ENCODE measurements around the gene AP2M1.

Gene AP2M1

GRCh38 chr3:184181596-184181995 lies 6.9 kb downstream of the AP2M1 start:
- DNase-seq = no peak

GRCh38 chr3:184183679-184184078 lies 9.0 kb downstream of the AP2M1 start:
- DNase-seq = no peak

GRCh38 chr3:184184546-184185230 lies 10.0 kb downstream of the AP2M1 start:
- DNase-seq = no peak

- peak; percentile 100 for DNase-seq
These were observed 11.0 kb downstream of the AP2M1 start for GRCh38 chr3:184185461-184186183.

DNA sequence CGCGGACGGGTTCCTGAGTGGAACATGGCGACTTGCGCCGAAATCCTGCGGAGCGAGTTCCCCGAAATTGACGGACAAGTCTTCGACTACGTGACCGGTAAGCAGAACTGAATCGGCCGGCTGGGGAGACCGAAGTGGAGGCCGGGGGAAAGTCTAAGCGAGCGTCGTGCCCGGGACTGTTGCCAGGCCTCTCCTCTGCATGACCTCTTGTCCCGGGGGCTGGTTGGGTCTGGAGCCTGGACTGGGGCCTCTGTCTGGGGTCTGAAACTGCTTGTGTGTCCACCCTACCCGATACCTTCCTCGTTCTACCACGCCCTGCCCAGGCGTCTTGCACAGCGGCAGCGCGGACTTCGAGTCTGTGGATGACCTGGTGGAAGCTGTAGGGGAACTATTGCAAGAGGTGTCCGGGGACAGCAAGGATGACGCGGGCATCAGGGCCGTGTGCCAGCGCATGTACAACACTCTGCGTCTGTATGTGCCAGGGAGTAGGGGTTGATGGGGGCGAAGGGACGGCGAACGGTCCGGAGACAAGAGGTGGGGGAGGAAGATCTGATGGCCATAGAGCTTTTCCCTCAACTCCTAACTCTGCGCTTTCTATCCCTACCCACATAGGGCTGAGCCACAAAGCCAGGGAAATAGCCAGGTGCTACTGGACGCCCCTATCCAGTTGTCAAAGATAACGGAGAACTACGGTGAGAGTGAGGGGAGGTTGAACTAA lies 11.7 kb downstream of the AP2M1 start, which contains the start of gene ABCF3:
Gene ABCF3, plus strand, starts transcription at position 16 of the 718 bp plus-strand sequence. Its CDS starts 9 bp downstream, at position 25.
- DNase-seq = peak; percentile 60 to 64

DNA sequence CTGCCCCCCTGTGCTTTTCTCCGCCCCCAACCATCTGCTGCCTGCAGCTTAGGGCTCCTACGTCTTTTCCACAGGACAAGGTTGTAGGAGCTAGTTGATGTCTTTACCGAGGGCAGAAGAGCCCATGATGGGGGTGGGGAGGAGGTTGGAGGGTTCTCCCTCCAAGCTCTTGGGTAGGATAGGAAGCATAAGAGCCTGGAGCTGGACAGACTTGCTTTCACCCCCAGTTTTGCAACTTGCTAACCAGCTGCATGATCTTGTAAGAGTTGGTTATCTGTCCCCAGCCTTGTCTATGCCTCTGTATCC lies 12.2 kb downstream of the AP2M1 start:
- DNase-seq = no peak

- DNase-seq = no peak
These were observed 13.4 kb downstream of the AP2M1 start for GRCh38 chr3:184188080-184188479.

GRCh38 chr3:184189421-184189820 lies 14.8 kb downstream of the AP2M1 start:
- DNase-seq = no peak

GRCh38 chr3:184192889-184193288 lies 18.2 kb downstream of the AP2M1 start:
- DNase-seq = no peak

- no peak for DNase-seq
These were observed 19.4 kb downstream of the AP2M1 start for GRCh38 chr3:184193991-184194539.

DNA sequence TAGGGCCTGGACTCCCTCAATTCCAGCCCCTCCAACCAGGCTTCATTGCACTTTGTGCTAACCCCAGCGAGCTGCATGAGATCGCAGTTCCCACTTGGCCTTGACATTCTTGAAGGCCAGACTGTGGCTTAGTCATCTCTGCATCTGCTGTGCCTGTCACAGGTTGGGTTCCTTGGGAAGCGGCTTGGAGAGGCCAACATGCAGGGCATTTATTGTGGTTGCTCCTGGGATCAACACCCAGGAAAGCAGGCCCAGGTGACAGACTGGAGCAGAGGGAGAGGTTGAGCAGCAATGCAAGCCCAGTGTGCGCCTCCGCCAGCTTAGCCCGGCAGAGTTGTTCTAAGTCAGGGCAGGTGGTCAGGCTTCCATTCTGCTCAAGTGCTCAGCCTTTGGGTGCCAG lies 21.9 kb downstream of the AP2M1 start:
- DNase-seq = no peak

DNA sequence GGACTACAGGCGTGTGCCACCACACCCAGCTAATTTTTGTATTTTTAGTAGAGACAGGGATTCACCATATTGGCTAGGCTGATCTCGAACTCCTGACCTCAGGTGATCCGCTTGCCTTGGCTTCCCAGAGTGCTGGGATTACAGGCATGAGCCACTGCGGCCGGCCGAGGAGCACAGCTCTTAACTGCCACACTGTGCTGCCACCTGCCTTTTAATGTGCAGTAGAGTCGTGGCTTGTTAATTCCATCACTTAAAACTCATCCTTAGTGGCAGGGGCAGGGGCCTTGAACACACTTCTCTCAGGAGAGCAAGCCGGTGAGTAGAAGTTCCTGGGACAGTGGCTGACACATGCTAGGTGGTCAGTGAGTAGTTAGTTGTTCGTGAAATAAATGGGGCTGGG lies 23.9 kb downstream of the AP2M1 start:
- no peak for DNase-seq

- DNase-seq = no peak
These were observed 26.2 kb downstream of the AP2M1 start for GRCh38 chr3:184200825-184201224.

DNA sequence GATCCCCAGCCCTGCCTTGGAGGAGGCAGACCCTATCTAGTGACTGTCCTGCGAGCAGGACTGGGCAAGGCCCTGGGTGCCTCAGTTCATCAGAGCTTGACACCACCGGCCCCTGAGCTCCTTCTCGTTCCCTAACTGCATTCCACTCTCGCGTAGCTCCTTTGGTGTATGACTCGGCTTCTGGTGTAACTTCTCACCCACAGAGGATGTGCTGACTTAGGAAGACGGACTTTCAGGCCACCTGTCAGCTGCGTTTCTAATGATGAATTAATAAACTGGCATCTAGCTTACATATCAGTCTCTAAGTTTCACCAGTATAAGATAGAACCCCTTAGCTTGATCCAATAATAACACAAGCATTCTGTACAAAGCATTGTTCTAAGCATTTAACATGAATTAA lies 28.9 kb downstream of the AP2M1 start:
- no peak for DNase-seq

- no peak for DNase-seq
These were observed 34.7 kb downstream of the AP2M1 start for GRCh38 chr3:184209146-184209923.

DNA sequence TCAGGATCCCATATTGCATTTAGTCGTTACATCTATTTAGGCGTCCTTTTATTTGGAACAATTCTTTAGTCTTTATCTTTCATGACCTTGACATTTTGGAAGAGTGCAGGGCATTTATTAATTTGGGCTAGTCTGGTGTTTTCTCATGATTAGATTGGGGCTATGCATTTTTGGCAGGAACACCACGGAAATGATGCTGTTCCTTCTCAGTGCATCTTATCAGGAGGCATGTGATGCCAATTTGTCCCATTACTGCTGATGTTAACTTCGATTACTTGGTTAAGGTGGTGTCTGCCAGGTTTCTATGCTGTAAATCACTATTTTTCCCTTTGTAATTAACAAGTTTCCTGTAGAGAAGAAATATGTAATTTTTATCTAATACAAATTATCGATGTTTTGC lies 36.6 kb downstream of the AP2M1 start:
- no peak for DNase-seq

- DNase-seq = no peak
These were observed 37.1 kb downstream of the AP2M1 start for GRCh38 chr3:184211718-184212117.

DNA sequence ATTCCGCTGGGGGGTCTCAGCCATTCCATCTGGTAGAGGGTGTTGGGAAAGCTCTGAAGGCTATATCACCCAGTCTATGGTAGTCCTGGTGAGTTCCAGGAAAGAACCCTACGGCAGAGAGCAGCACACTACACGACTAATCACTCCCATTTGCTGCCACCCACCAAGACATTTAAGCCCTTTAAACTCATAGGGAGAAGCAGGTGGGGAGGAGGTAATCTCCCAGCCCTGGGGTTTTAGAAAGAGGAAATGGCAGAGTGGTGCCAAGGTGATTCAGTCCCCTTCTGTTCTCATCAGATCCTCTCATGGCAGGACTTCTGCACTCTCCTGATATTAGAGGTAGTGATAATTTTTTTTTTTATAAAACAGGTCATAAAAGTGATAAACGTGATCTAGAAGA lies 44.2 kb downstream of the AP2M1 start:
- DNase-seq = no peak

DNA sequence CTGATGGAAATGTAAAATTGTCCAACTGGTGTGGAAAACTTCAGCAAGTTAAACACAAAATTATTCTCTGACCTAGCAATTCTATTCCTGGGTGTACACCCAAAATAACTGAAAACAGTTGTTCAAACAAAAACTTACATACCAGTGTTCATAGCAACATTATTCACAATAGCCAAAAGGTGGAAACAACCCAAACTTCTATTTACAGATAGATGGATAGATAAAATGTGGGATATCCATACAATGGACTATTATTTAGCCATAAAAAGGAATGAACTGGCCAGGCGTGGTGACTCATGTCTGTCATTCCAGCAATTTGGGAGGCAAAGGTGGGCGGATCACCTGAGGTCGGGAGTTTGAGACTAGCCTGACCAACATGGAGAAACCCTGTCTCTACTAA lies 47.9 kb downstream of the AP2M1 start:
- DNase-seq = no peak

GRCh38 chr3:184223946-184224345 lies 49.3 kb downstream of the AP2M1 start:
- no peak for DNase-seq

DNA sequence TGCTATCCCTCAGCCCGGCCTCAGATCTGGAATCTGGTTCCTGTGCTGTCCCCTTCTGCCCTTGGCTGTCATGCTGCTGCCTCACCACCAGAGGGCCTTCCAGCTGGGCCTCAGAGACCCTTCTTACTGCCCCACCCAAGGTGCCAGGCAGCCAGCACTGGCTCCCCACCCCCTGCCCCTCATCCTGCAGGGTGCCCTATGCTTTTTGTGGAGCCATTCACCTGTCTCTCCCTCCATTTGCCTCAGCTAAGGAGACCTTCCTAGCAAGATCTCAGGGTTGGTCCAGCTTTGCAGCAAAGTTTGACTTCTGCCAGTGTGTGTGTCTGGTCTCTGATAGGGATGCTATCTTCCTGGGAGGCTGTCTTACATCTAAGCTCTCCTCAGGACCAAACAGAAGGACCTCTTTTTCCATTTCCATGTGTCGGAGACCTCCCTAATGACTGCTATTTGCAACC lies 52.9 kb downstream of the AP2M1 start:
- DNase-seq = peak; percentile 45 to 49

DNA sequence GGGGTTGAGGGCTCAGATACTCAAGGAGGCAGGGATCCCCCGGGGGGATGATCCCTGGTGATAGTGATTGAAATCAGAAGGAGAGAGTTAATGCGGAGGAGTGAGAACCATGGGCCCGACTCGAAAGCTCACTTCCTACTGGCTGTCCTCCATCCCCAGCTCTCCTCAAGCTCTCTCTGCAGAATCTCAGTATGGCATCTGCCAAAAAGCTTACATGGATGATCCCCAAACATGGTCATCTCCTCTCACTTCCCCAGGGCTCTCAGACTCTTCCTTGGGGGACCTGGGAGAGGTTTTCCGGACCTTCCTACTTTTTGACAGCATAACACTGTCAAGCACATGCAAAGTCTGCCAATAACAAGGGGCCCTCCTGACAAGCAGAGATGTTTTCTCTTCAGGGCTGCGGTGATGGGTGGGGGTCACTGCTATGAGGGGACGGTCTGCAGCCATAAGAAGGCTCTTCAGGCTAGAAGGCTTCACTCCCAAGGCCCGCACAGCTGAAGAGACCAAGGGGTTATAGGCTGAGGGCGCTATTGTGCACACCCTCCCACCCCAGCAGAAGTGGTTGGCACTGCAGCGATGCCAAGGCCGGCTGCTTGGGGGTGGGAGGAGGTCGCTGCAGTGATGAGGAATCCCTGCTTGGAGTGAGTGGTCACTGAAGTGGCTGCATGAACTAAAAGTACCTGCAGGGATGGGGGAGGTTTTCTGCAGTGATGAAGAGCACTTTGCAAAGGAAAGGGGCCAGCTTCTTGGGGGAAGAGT lies 53.9 kb downstream of the AP2M1 start:
- DNase-seq = no peak

Data from AML-193 (cell line).